A549 (cell line): Measurements from ENCODE around the gene HLCS.

Experiments used
- CBX8 ChIP-seq: fragments of 200-600 bp; sonication (generic); IDR thresholded peaks from 2 replicates; pipeline ENCODE4 v1.6.1; 2016
- CHD2 ChIP-seq: fragments of 150-350 bp; IDR thresholded peaks from 2 replicates; pipeline ENCODE4 v1.6.1; 2014; ENCODE audit warnings: low read length; ENCODE audit not compliant: partially characterized antibody
- JUNB ChIP-seq: fragments of >200 bp; sonication (Bioruptor Twin); formaldehyde crosslinking; IDR thresholded peaks from 2 replicates; pipeline ENCODE4 v1.6.1; 2016
- MAZ ChIP-seq: fragments of 150-350 bp; IDR thresholded peaks from 2 replicates; pipeline ENCODE4 v1.6.1; 2014; ENCODE audit warnings: antibody characterized with exemption, low read depth, low read length, borderline replicate concordance
- POLR2A ChIP-seq: IDR thresholded peaks from 2 replicates; pipeline ENCODE4 v1.6.1; 2012; ENCODE audit warnings: mild to moderate bottlenecking, low read length
- RFX5 ChIP-seq: fragments of 450-650 bp; IDR thresholded peaks from 2 replicates; pipeline ENCODE4 v1.7.1; 2014; ENCODE audit warnings: antibody characterized with exemption, mild to moderate bottlenecking, moderate library complexity
- TF ChIP-seq, protein P1 (sequence below): fragments of >200 bp; sonication (Bioruptor Twin); formaldehyde crosslinking; IDR thresholded peaks from 3 replicates; pipeline ENCODE4 v1.5.1; 2016

- TF ChIP-seq MAZ, result no peak
- no peak for TF ChIP-seq CBX8
- TF ChIP-seq POLR2A, result no peak
- no peak for TF ChIP-seq RFX5
- TF ChIP-seq, protein P1, sequence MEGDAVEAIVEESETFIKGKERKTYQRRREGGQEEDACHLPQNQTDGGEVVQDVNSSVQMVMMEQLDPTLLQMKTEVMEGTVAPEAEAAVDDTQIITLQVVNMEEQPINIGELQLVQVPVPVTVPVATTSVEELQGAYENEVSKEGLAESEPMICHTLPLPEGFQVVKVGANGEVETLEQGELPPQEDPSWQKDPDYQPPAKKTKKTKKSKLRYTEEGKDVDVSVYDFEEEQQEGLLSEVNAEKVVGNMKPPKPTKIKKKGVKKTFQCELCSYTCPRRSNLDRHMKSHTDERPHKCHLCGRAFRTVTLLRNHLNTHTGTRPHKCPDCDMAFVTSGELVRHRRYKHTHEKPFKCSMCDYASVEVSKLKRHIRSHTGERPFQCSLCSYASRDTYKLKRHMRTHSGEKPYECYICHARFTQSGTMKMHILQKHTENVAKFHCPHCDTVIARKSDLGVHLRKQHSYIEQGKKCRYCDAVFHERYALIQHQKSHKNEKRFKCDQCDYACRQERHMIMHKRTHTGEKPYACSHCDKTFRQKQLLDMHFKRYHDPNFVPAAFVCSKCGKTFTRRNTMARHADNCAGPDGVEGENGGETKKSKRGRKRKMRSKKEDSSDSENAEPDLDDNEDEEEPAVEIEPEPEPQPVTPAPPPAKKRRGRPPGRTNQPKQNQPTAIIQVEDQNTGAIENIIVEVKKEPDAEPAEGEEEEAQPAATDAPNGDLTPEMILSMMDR, result no peak
- no peak for TF ChIP-seq JUNB
- no peak for TF ChIP-seq CHD2
Measured at GRCh38 chr21:36845070-36845469, 121.4 kb downstream of the HLCS start.
